H9 (cell line): ENCODE data around the gene RAI1. TPM values are rescaled to one million over a fixed set of nuclear protein-coding genes. Genes with fewer than 3 reads are reported as not detected.

ENCODE experiments used
- DNase-seq: peaks from one replicate; pipeline ENCODE4 v3.0.0-alpha.2; 2017
- H2AFZ ChIP-seq: one replicate; pipeline ENCODE4 v1.6.1; 2013; ENCODE audit warnings: mild to moderate bottlenecking, low read length, control low read depth, moderate library complexity
- H2AK5ac ChIP-seq: 2 replicates; pipeline ENCODE4 v1.6.1; 2013; ENCODE audit warnings: low read length, control low read depth, mixed read lengths; ENCODE audit not compliant: insufficient read length
- H2BK120ac ChIP-seq: one replicate; pipeline ENCODE4 v1.6.1; 2013; ENCODE audit warnings: low read depth, mild to moderate bottlenecking, low read length, control low read depth, inconsistent platforms; ENCODE audit not compliant: poor library complexity, severe bottlenecking
- H2BK12ac ChIP-seq: 2 replicates; pipeline ENCODE4 v1.6.1; 2013; ENCODE audit warnings: low read length, control low read depth, mixed read lengths, low read depth; ENCODE audit not compliant: insufficient read length
- H2BK15ac ChIP-seq: 2 replicates; pipeline ENCODE4 v1.6.1; 2013; ENCODE audit warnings: low read depth, low read length, control low read depth
- H2BK20ac ChIP-seq: one replicate; pipeline ENCODE4 v1.6.1; 2013; ENCODE audit warnings: low read depth, mild to moderate bottlenecking, low read length, control low read depth, inconsistent platforms; ENCODE audit not compliant: poor library complexity, severe bottlenecking
- H2BK5ac ChIP-seq: 2 replicates; pipeline ENCODE4 v1.6.1; 2013; ENCODE audit warnings: low read length, control low read depth, mixed read lengths; ENCODE audit not compliant: insufficient read length
- H3K14ac ChIP-seq: 2 replicates; pipeline ENCODE4 v1.6.1; 2013; ENCODE audit warnings: low read length, control low read depth; ENCODE audit not compliant: insufficient read depth
- H3K18ac ChIP-seq: 2 replicates; pipeline ENCODE4 v1.6.1; 2013; ENCODE audit warnings: low read depth, mild to moderate bottlenecking, mixed read lengths, low read length, control low read depth; ENCODE audit not compliant: insufficient read length
- H3K23ac ChIP-seq: 2 replicates; pipeline ENCODE4 v1.6.1; 2013; ENCODE audit warnings: low read length, control low read depth, mixed read lengths, low read depth; ENCODE audit not compliant: insufficient read length
- H3K23me2 ChIP-seq: 2 replicates; pipeline ENCODE4 v1.6.1; 2013; ENCODE audit warnings: low read depth, mild to moderate bottlenecking, mixed read lengths, low read length, control low read depth; ENCODE audit not compliant: insufficient read length, poor library complexity, severe bottlenecking
- H3K27ac ChIP-seq: 2 replicates; pipeline ENCODE4 v1.5.1; 2013; ENCODE audit warnings: low read length, control low read depth, mixed read lengths, low read depth; ENCODE audit not compliant: insufficient read length
- H3K27me3 ChIP-seq: 2 replicates; pipeline ENCODE4 v1.6.1; 2013; ENCODE audit warnings: low read length, control low read depth, inconsistent platforms; ENCODE audit not compliant: insufficient read depth
- H3K4ac ChIP-seq: 2 replicates; pipeline ENCODE4 v1.6.1; 2013; ENCODE audit warnings: low read depth, mild to moderate bottlenecking, control low read depth, inconsistent platforms, low read length, moderate library complexity
- H3K4me1 ChIP-seq: 2 replicates; pipeline ENCODE4 v1.6.1; 2013; ENCODE audit warnings: low read length, control low read depth, inconsistent platforms; ENCODE audit not compliant: insufficient read depth
- H3K4me2 ChIP-seq: 2 replicates; pipeline ENCODE4 v1.6.1; 2013; ENCODE audit warnings: low read length, control low read depth, mixed read lengths; ENCODE audit not compliant: insufficient read length, insufficient read depth
- H3K56ac ChIP-seq: 2 replicates; pipeline ENCODE4 v1.6.1; 2013; ENCODE audit warnings: low read depth, mild to moderate bottlenecking, mixed read lengths, low read length, control low read depth; ENCODE audit not compliant: insufficient read length
- H3K79me1 ChIP-seq: 2 replicates; pipeline ENCODE4 v1.6.1; 2013; ENCODE audit warnings: low read depth, mild to moderate bottlenecking, moderate library complexity, low read length, control low read depth, inconsistent platforms; ENCODE audit not compliant: insufficient read depth, poor library complexity, severe bottlenecking
- H3K79me2 ChIP-seq: 2 replicates; pipeline ENCODE4 v1.6.1; 2013; ENCODE audit warnings: low read length, control low read depth, inconsistent platforms; ENCODE audit not compliant: insufficient read depth
- H3K9ac ChIP-seq: 2 replicates; pipeline ENCODE4 v1.6.1; 2013; ENCODE audit warnings: low read length, control low read depth, mixed read lengths; ENCODE audit not compliant: insufficient read length; ENCODE audit errors: extremely low read depth
- H3K9me3 ChIP-seq: one replicate; pipeline ENCODE4 v1.6.1; 2013; ENCODE audit warnings: low read depth, low read length, inconsistent platforms; ENCODE audit not compliant: control insufficient read depth
- H3T11ph ChIP-seq: one replicate; pipeline ENCODE4 v1.6.1; 2013; ENCODE audit warnings: mild to moderate bottlenecking, low read length, control low read depth, inconsistent platforms
- H4K20me1 ChIP-seq: one replicate; pipeline ENCODE4 v1.6.1; 2013; ENCODE audit not compliant: control insufficient read depth, insufficient read length, insufficient read depth
- H4K5ac ChIP-seq: 2 replicates; pipeline ENCODE4 v1.6.1; 2013; ENCODE audit warnings: low read depth, mild to moderate bottlenecking, mixed read lengths, low read length, control low read depth; ENCODE audit not compliant: insufficient read length
- H4K8ac ChIP-seq: replicated peaks from 2 replicates; pipeline ENCODE4 v1.6.1; 2013; ENCODE audit warnings: low read length, control low read depth, mixed read lengths, low read depth; ENCODE audit not compliant: insufficient read length
- H4K91ac ChIP-seq: 2 replicates; pipeline ENCODE4 v1.6.1; 2013; ENCODE audit warnings: low read depth, mild to moderate bottlenecking, moderate library complexity, mixed read lengths, low read length, control low read depth; ENCODE audit not compliant: insufficient read length
- H3K27ac Mint-ChIP-seq, 3 experiments: 2 replicates in 2 of 3; 3 replicates in 1 of 3; pipeline ENCODE4 v1.8.0; 2020 to 2021; ENCODE audit warnings: mixed read lengths in 3 of 3, mild to moderate bottlenecking in 1 of 3, moderate library complexity in 1 of 3
- H3K27me3 Mint-ChIP-seq: 2 replicates; pipeline ENCODE4 v1.8.0; 2021; ENCODE audit warnings: low read depth, mild to moderate bottlenecking, moderate library complexity, mixed read lengths
- H3K36me3 Mint-ChIP-seq, 3 experiments: 2 replicates in 2 of 3; 3 replicates in 1 of 3; pipeline ENCODE4 v1.8.0; 2020 to 2021; ENCODE audit warnings: low read depth in 3 of 3, mixed read lengths in 3 of 3; ENCODE audit not compliant: insufficient read depth in 1 of 3
- H3K4me1 Mint-ChIP-seq, 2 experiments: 2 replicates each; pipeline ENCODE4 v1.8.0; 2020; ENCODE audit warnings: mixed read lengths in 2 of 2
- H3K4me3 Mint-ChIP-seq, 2 experiments: 2 replicates in 1 of 2; 3 replicates in 1 of 2; pipeline ENCODE4 v1.8.0; 2020 to 2021; ENCODE audit warnings: mild to moderate bottlenecking in 2 of 2, mixed read lengths in 2 of 2, moderate library complexity in 1 of 2
- H3K9me3 Mint-ChIP-seq, 2 experiments: 2 replicates in 1 of 2; 3 replicates in 1 of 2; pipeline ENCODE4 v1.8.0; 2020; ENCODE audit warnings: mild to moderate bottlenecking in 2 of 2, mixed read lengths in 2 of 2, moderate library complexity in 1 of 2
- WGBS: extraction: QIAGEN DNeasy Blood & Tissue Kit; methylation state at CpG from one replicate; pipeline ENCODE4 v1.1.7; 2013; ENCODE audit warnings: missing lambda C conversion rate, low lambda C conversion rate, mixed read lengths; ENCODE audit not compliant: insufficient read length; ENCODE audit errors: extremely low coverage; 5-methylcytosine and 5-hydroxymethylcytosine counted together
- total RNA-seq: library from RNA; stranded (reverse); gene quantifications from 2 replicates; pipeline ENCODE4 v1.2.1, GENCODE V29; 2021
- TF ChIP-seq, protein P1 (sequence below): fragments of 200-600 bp; sonication (generic); conservative IDR thresholded peaks from 3 replicates; pipeline ENCODE4 v1.8.0; 2021; ENCODE audit warnings: antibody characterized with exemption, mild to moderate bottlenecking

Gene RAI1
- total RNA-seq, 1 experiment from 2014 or later = 1.5 TPM

GRCh38 chr17:17676752-17677151, 4.5 kb upstream of the RAI1 start:
- no peak overlapping the region for H3K9ac ChIP-seq
- no peak overlapping the region for H2BK15ac ChIP-seq
- H2AK5ac ChIP-seq = no peak overlapping the region
- no peak overlapping the region for H3K4ac ChIP-seq
- no peak overlapping the region for H4K91ac ChIP-seq
- Mint-ChIP-seq H3K36me3 (no peaks in the 10 kb centered on the region), H3K9me3 (no peaks in the 10 kb centered on the region; a peak in 2 of 5 replicates), H3K27me3 (peaks cover 92% of the 10 kb centered on the region), H3K27ac (no peak overlapping the region), H3K4me1 (peaks cover 21 to 32% of the 10 kb centered on the region in 2 experiments), H3K4me3 (no peak overlapping the region)
- no peak overlapping the region for H2BK5ac ChIP-seq
- peaks cover under 1% of the 10 kb centered on the region for H3K23me2 ChIP-seq
- no peak overlapping the region for H2BK120ac ChIP-seq
- no peaks in the 10 kb centered on the region for H3K79me2 ChIP-seq
- H3K23ac ChIP-seq = no peak overlapping the region
- no peak overlapping the region for H2BK12ac ChIP-seq
- no peak overlapping the region for H3K18ac ChIP-seq
- no peaks in the 10 kb centered on the region for H3K9me3 ChIP-seq
- no peak for DNase-seq
- H3K27me3 ChIP-seq = peaks cover 38% of the 10 kb centered on the region; the same call in 1 of the 2 replicates
- H2BK20ac ChIP-seq = no peak overlapping the region
- H3K14ac ChIP-seq = no peak overlapping the region
- H3K79me1 ChIP-seq = no peaks in the 10 kb centered on the region
- no peak overlapping the region for H3K4me2 ChIP-seq
- H3K56ac ChIP-seq = no peak overlapping the region
- H2AFZ ChIP-seq = no peak overlapping the region
- no peak overlapping the region for H3T11ph ChIP-seq
- no CpG with 5 or more reads among the region's 6 CpGs for WGBS
- TF ChIP-seq, protein P1, sequence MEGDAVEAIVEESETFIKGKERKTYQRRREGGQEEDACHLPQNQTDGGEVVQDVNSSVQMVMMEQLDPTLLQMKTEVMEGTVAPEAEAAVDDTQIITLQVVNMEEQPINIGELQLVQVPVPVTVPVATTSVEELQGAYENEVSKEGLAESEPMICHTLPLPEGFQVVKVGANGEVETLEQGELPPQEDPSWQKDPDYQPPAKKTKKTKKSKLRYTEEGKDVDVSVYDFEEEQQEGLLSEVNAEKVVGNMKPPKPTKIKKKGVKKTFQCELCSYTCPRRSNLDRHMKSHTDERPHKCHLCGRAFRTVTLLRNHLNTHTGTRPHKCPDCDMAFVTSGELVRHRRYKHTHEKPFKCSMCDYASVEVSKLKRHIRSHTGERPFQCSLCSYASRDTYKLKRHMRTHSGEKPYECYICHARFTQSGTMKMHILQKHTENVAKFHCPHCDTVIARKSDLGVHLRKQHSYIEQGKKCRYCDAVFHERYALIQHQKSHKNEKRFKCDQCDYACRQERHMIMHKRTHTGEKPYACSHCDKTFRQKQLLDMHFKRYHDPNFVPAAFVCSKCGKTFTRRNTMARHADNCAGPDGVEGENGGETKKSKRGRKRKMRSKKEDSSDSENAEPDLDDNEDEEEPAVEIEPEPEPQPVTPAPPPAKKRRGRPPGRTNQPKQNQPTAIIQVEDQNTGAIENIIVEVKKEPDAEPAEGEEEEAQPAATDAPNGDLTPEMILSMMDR = no peak
- peaks cover 6% of the 10 kb centered on the region; the same call in 1 of the 2 replicates for H3K4me1 ChIP-seq
- no peak overlapping the region for H3K27ac ChIP-seq
- H4K20me1 ChIP-seq = peaks cover 2% of the 10 kb centered on the region
- no peak overlapping the region for H4K8ac ChIP-seq
- no peak overlapping the region for H4K5ac ChIP-seq
